Upper lobe of right lung (tissue), 1 donor: Measurements from ENCODE around the gene RTTN. TPM values are rescaled to one million over a fixed set of nuclear protein-coding genes. Genes with fewer than 3 reads are reported as not detected.

Source experiments
- ATAC-seq: fragments of 200-7000 bp; cut with Tn5 transposase; one replicate; pipeline ENCODE4 v1.9.1; 2020; ENCODE audit warnings: mild to moderate bottlenecking, moderate library complexity
- DNase-seq: peaks from one replicate; pipeline ENCODE4 v3.0.0-alpha.2; 2020
- H3K27ac ChIP-seq: fragments of 200-600 bp; one replicate; pipeline ENCODE4 v1.8.0; 2022
- H3K27me3 ChIP-seq: fragments of 200-600 bp; one replicate; pipeline ENCODE4 v1.8.0; 2022; ENCODE audit warnings: mild to moderate bottlenecking
- H3K36me3 ChIP-seq: fragments of 200-600 bp; one replicate; pipeline ENCODE4 v1.8.0; 2022
- H3K4me1 ChIP-seq: fragments of 200-600 bp; one replicate; pipeline ENCODE4 v1.8.0; 2022
- H3K4me3 ChIP-seq: fragments of 200-600 bp; one replicate; pipeline ENCODE4 v1.8.0; 2022; ENCODE audit warnings: mild to moderate bottlenecking
- H3K9me3 ChIP-seq: fragments of 200-600 bp; one replicate; pipeline ENCODE4 v1.8.0; 2022
- CTCF ChIP-seq: fragments of 200-600 bp; IDR thresholded peaks from one replicate; pipeline ENCODE4 v1.8.0; 2022; ENCODE audit warnings: antibody characterized with exemption
- intact Hi-C: fragments of 100-400 bp; cut with DNase I; formaldehyde crosslinking; loops from one replicate; pipeline ENCODE4 v1.11.0; 2022
- total RNA-seq: library from RNA; stranded (reverse); fragmentation: NEBNext Ultra II Directional; extraction: Animal tissue kit (Norgen Biotek cat#: 25700); gene quantifications from one replicate; pipeline ENCODE4 v1.2.1, GENCODE V29; 2021
- donor health status: DM: no; HTN: yes; CAD: no; lungs with severe emphysema.

Gene RTTN
- total RNA-seq, 1 donor from 2014 or later, result 13.0 TPM

- no peak for ATAC-seq
- no peaks in the 10 kb centered on the region for H3K36me3 ChIP-seq
- DNase-seq, result no peak
- H3K27me3 ChIP-seq, result no peaks in the 10 kb centered on the region
- no peak for TF ChIP-seq CTCF
- H3K4me3 ChIP-seq, result no peak overlapping the region
- intact Hi-C loops, result no loop called here
- H3K27ac ChIP-seq, result no peak overlapping the region
- H3K4me1 ChIP-seq, result no peaks in the 10 kb centered on the region
- H3K9me3 ChIP-seq, result no peaks in the 10 kb centered on the region
These were observed 243.8 kb downstream of the RTTN start for GRCh38 chr18:69961718-69962117.

- no peaks in the 10 kb centered on the region for H3K9me3 ChIP-seq
- intact Hi-C loops, result no loop called here
- H3K4me1 ChIP-seq, result peaks cover 5% of the 10 kb centered on the region
- TF ChIP-seq CTCF, result no peak
- ATAC-seq (no peak), DNase-seq (no peak)
- H3K36me3 ChIP-seq, result no peaks in the 10 kb centered on the region
- H3K27ac ChIP-seq, result no peak overlapping the region
- no peak overlapping the region for H3K4me3 ChIP-seq
- no peaks in the 10 kb centered on the region for H3K27me3 ChIP-seq
These were observed 247.1 kb downstream of the RTTN start for GRCh38 chr18:69958422-69958821.

GRCh38 chr18:69957747-69958146 lies 247.7 kb downstream of the RTTN start:
- no peak for ATAC-seq
- no peaks in the 10 kb centered on the region for H3K36me3 ChIP-seq
- no peak for DNase-seq
- TF ChIP-seq CTCF, result no peak
- intact Hi-C loops, result no loop called here
- no peak overlapping the region for H3K27ac ChIP-seq
- peaks cover 5% of the 10 kb centered on the region for H3K4me1 ChIP-seq
- H3K9me3 ChIP-seq, result no peaks in the 10 kb centered on the region
- no peak overlapping the region for H3K4me3 ChIP-seq
- H3K27me3 ChIP-seq, result no peaks in the 10 kb centered on the region

GRCh38 chr18:69956665-69957620 lies 248.5 kb downstream of the RTTN start:
- Histone ChIP-seq H3K27me3 (no peaks in the 10 kb centered on the region), H3K36me3 (no peaks in the 10 kb centered on the region), H3K27ac (no peak overlapping the region), H3K4me1 (peaks cover 5% of the 10 kb centered on the region), H3K4me3 (no peak overlapping the region), H3K9me3 (no peaks in the 10 kb centered on the region)
- ATAC-seq (no peak), DNase-seq (no peak)
- intact Hi-C loops, result no loop called here
- TF ChIP-seq CTCF, result no peak

GRCh38 chr18:69956057-69956456 lies 249.4 kb downstream of the RTTN start:
- H3K36me3 ChIP-seq, result no peaks in the 10 kb centered on the region
- intact Hi-C loops, result no loop called here
- no peak overlapping the region for H3K4me3 ChIP-seq
- no peak for ATAC-seq
- H3K27ac ChIP-seq, result no peak overlapping the region
- TF ChIP-seq CTCF, result no peak
- peaks cover 5% of the 10 kb centered on the region for H3K4me1 ChIP-seq
- H3K27me3 ChIP-seq, result no peaks in the 10 kb centered on the region
- H3K9me3 ChIP-seq, result no peaks in the 10 kb centered on the region
- DNase-seq, result no peak
